Esophagus squamous epithelium (tissue), 4 donors: ENCODE measurements around the gene SH3GLB1.

ENCODE experiments used
- CTCF ChIP-seq, 6 experiments: fragments of 450-650 bp in 4 of 6; fragments of 200-600 bp in 2 of 6; sonication (generic) in 2 of 6; IDR thresholded peaks; one replicate each; pipeline ENCODE4 v1.5.1; 2016 to 2019; ENCODE audit warnings: antibody characterized with exemption in 6 of 6, mild to moderate bottlenecking in 4 of 6, moderate library complexity in 4 of 6
- POLR2A ChIP-seq, 4 donors: fragments of 450-650 bp; IDR thresholded peaks; one replicate each; pipeline ENCODE4 v1.6.1; 2017; ENCODE audit warnings: antibody characterized with exemption in 4 of 4, mild to moderate bottlenecking in 4 of 4, moderate library complexity in 3 of 4

GRCh38 chr1:86704458-86704971 is at the start of gene SH3GLB1:
- TF ChIP-seq CTCF (IDR thresholded peaks at IDR 0.05), result peak; percentile 85 to 96 (median 92)
- peak in 2 of 4 donors; percentile 68 to 84 for TF ChIP-seq POLR2A (IDR thresholded peaks at IDR 0.05)
